CD4-positive, alpha-beta T cell treated with Interleukin-6 for 4 hours (primary cell): ENCODE measurements around the gene NFILZ.

Source experiments
- DNase-seq: peaks from one replicate; pipeline ENCODE4 v3.0.0-alpha.2; 2020; ENCODE audit warnings: mixed read lengths

The NFILZ gene

GRCh38 chr19:8642561-8642960, 12.1 kb downstream of the NFILZ start:
- no peak for DNase-seq

- DNase-seq, result no peak
Measured at GRCh38 chr19:8643860-8644653, 13.6 kb downstream of the NFILZ start.

- no peak for DNase-seq
Measured at GRCh38 chr19:8648240-8648639, 17.8 kb downstream of the NFILZ start.

GRCh38 chr19:8654591-8655339, 24.3 kb downstream of the NFILZ start:
- peak; percentile 75 for DNase-seq

GRCh38 chr19:8655340-8655709, 24.9 kb downstream of the NFILZ start:
- peak; percentile 46 for DNase-seq

- DNase-seq, result no peak
Measured at GRCh38 chr19:8657869-8658268, 27.4 kb downstream of the NFILZ start.

GRCh38 chr19:8659905-8660304, 29.5 kb downstream of the NFILZ start:
- DNase-seq, result no peak

GRCh38 chr19:8662263-8662662, 31.8 kb downstream of the NFILZ start:
- no peak for DNase-seq

- peak; percentile 61 for DNase-seq
Measured at GRCh38 chr19:8663920-8664670, 33.7 kb downstream of the NFILZ start.

GRCh38 chr19:8664671-8665057, 34.2 kb downstream of the NFILZ start:
- DNase-seq, result no peak

- no peak for DNase-seq
Measured at GRCh38 chr19:8665468-8666213, 35.2 kb downstream of the NFILZ start.

GRCh38 chr19:8666814-8667405, 36.5 kb downstream of the NFILZ start:
- no peak for DNase-seq

GRCh38 chr19:8673276-8673891, 43.0 kb downstream of the NFILZ start:
- DNase-seq, result no peak

- no peak for DNase-seq
Measured at GRCh38 chr19:8675066-8675465, 44.6 kb downstream of the NFILZ start.

GRCh38 chr19:8678244-8678807, 47.9 kb downstream of the NFILZ start:
- no peak for DNase-seq
